Measurements from ENCODE around the gene SBNO2.
A peak's percentile ranks its signal among the peaks of the same experiment; 100 is the strongest.

The SBNO2 gene

DNA sequence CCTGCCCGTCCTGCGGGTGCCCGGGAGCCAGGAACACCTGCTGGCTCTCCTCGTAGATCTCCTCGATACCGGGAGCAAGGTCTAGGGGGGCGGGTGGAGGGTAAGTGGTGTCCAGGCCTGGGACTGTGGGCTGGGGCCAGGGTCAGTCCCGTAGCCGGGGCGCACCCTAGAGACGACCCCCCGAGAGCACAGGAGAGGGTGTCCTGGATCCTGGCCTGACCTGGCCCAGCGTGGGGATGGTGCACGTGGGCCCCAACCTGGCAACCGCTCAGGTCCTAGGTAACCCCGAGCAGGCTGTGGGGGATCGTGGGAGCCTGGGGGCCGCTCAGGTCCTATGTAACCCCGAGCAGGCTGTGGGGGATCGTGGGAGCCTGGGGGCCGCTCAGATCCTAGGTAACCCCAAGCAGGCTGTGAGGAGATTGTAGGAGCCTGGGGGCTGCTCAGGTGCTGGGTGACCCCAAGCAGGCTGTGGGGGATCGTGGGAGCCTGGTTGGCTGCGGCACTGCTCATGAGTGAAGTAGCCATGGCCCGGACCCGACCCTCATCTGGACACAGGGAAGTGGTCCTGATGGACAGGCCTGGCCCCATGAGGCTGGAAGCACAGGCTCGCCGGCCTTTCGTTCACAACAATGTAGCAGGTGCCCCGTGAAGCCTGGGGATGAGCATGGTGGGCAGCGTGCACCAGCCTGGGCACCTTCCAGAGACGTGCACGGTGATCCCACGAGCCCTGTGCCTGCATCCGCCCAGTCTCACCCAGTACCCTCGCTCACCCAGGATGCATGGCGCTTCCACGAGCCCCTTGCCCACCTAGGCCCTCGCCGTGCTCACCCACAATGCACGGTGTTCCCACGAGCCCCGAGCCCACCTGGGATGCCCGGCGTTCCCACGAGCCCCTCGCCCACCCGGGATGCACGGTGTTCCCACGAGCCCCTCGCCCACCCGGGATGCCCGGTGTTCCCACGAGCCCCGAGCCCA is 64.1 kb downstream of the SBNO2 start:
- H3K4me3 ChIP-seq (ENCODE audit: low read depth, low read length) = no peak overlapping the region
- TF ChIP-seq CTCF (IDR thresholded peaks at IDR 0.05; ENCODE audit: borderline replicate concordance, insufficient read depth, low read depth, low read length) = no peak

DNA sequence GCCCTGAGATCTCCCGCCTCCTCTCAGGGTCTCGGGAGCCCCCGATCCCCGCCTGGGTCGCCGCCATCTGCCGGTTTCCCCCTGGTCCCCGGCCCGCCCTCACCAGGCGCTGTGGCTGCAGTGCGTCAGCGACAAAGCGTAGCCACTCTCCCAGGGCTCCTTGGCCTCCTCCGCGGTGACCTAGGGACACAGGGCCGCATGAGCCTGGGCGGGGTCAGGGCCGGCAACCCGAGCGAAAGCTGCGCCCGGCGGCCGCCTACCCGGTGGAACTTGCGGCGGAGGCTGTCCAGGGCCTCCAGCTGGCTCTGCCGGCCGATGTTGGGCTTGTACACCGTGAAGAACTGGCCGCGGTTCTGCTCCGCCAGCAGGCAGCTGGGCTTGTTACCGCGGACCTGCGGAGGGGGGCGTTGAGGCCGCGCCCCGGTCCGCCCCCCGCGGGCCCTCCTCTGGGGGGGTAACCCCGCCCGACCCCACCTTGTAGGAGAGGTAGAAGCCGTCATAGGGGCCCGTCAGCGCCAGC is 65.0 kb downstream of the SBNO2 start:
- no peak overlapping the region for H3K4me3 ChIP-seq (ENCODE audit: low read depth, low read length)
- no peak for TF ChIP-seq CTCF (IDR thresholded peaks at IDR 0.05; ENCODE audit: borderline replicate concordance, insufficient read depth, low read depth, low read length)

GRCh38 chr19:1108291-1109031 is 65.6 kb downstream of the SBNO2 start:
- TF ChIP-seq CTCF (IDR thresholded peaks at IDR 0.05; ENCODE audit: borderline replicate concordance, insufficient read depth, low read depth, low read length) = no peak
- no peak overlapping the region for H3K4me3 ChIP-seq (ENCODE audit: low read depth, low read length)

DNA sequence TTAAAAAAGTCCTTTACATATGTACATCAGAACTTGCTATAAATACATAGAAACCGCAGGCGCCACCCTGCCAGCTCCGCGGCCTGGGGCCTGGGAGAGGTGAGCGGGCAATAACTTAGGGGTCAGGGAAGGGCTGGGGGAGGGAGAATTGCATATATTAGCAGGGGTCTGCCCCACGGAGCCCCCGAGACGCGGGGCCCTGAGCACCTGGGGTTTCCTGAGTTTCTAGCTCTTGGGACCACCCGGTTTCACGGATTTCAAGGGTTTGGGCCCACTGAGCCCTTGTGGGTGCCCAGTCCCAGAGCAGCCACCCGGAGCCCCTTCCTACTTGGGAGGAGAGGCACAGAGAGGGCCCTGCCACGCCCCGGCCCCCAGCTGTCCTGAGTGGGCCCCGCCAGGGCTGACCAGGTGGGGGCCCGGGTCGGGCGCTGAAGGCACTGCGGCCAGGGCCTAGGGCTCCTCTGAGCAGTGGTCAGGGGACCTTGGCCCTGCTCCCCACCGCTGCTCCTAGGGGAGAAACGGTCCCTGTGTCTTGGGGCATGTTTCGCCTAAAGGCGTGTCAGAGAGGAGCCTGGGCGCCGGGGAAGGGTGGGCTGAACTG is 66.3 kb downstream of the SBNO2 start:
- no peak overlapping the region for H3K4me3 ChIP-seq (ENCODE audit: low read depth, low read length)
- TF ChIP-seq CTCF (IDR thresholded peaks at IDR 0.05; ENCODE audit: borderline replicate concordance, insufficient read depth, low read depth, low read length) = no peak

DNA sequence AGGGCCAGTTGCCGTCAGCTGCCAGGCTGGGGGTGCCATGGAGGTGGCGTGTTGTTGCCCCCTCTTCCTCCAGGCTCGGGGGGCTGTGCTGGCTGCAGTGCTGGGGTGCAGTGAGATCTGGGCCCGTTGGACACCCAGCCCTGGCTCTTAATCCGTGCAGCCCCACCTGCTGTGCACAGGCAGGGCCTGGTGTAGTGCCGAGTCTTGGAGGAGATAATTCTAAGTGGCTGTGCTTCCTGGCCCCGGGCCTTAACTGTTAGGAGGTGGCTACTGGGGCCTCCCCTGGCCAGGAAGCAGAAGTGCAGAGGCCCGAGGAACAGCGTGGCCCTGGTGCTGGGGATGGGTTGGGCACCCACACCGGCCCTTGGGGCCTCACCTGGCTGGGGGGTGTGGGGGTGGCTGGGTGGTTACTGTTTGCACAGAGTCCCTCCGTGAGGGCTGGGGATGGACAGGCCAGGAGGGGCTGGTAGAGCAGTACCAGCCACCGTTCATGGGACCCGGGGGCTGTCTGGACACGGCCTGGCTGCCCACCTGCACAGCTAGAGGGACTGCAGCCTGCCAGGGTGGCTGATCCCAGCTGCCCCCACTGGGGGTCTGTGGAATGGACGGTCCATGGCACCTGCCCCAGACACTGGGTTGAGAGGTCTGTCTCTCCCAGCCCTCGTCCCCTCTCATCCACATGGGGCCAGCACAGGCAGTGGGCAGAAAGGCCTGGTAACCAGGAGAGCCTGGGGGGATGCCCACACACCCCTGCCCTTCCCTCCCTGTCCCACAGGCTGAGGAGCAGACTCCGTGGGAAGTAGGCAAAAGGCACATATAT is 67.0 kb downstream of the SBNO2 start:
- TF ChIP-seq CTCF (IDR thresholded peaks at IDR 0.05; ENCODE audit: borderline replicate concordance, insufficient read depth, low read depth, low read length) = 0 out of 2 replicates have a peak, but pooled peaks have one; percentile 4

More for the DNA sequence above, 67.0 kb downstream of the SBNO2 start:
- no peak overlapping the region for H3K4me3 ChIP-seq (ENCODE audit: low read depth, low read length)
